SK-N-SH treated with all-trans-retinoic acid at 6 μM for 48 hours (cell line): ENCODE data around the gene CLDN20.

ENCODE experiments used
- ATAC-seq: fragments of 200-7000 bp; cut with Tn5 transposase; 3 replicates; pipeline ENCODE4 v1.9.1; 2020; ENCODE audit warnings: mild to moderate bottlenecking, moderate library complexity
- ARNTL ChIP-seq: fragments of 450-650 bp; formaldehyde crosslinking; IDR thresholded peaks from 2 replicates; pipeline ENCODE4 v1.5.0; 2020; ENCODE audit warnings: low read depth, mild to moderate bottlenecking, moderate library complexity, borderline replicate concordance
- BACH2 ChIP-seq: fragments of 250-450 bp; sonication (Bioruptor Pico); IDR thresholded peaks from 2 replicates; pipeline ENCODE4 v1.9.0; 2021; ENCODE audit warnings: mild to moderate bottlenecking, borderline replicate concordance
- CSDC2 ChIP-seq: fragments of 250-450 bp; sonication (Bioruptor Pico); IDR thresholded peaks from 2 replicates; pipeline ENCODE4 v1.5.0; 2020; ENCODE audit warnings: mild to moderate bottlenecking, moderate library complexity
- ESRRG ChIP-seq: fragments of 250-450 bp; sonication (Bioruptor Pico); IDR thresholded peaks from 2 replicates; pipeline ENCODE4 v1.6.1; 2021; ENCODE audit warnings: mild to moderate bottlenecking
- GLIS3 ChIP-seq: fragments of 250-450 bp; sonication (Bioruptor Pico); IDR thresholded peaks from 2 replicates; pipeline ENCODE4 v1.5.0; 2020; ENCODE audit warnings: mild to moderate bottlenecking, moderate library complexity
- OSR1 ChIP-seq: fragments of 250-450 bp; sonication (Bioruptor Pico); IDR thresholded peaks from 2 replicates; pipeline ENCODE4 v1.8.0; 2022; ENCODE audit warnings: moderate library complexity, mild to moderate bottlenecking, inconsistent platforms
- POU6F1 ChIP-seq: fragments of 250-450 bp; sonication (Bioruptor Pico); IDR thresholded peaks from 2 replicates; pipeline ENCODE4 v1.8.0; 2021; ENCODE audit warnings: low read depth, mild to moderate bottlenecking, moderate library complexity, borderline replicate concordance
- RARB ChIP-seq: fragments of 250-450 bp; sonication (Bioruptor Pico); IDR thresholded peaks from 2 replicates; pipeline ENCODE4 v1.8.0; 2021; ENCODE audit warnings: mild to moderate bottlenecking, moderate library complexity
- SNAI2 ChIP-seq: fragments of 250-450 bp; sonication (Bioruptor Pico); IDR thresholded peaks from 2 replicates; pipeline ENCODE4 v1.5.0; 2020; ENCODE audit warnings: mild to moderate bottlenecking, moderate library complexity
- TCF4 ChIP-seq: fragments of 250-450 bp; sonication (Bioruptor Pico); IDR thresholded peaks from 2 replicates; pipeline ENCODE4 v1.8.0; 2021; ENCODE audit warnings: mild to moderate bottlenecking, moderate library complexity, borderline replicate concordance
- TOX ChIP-seq: fragments of 250-450 bp; sonication (Bioruptor Pico); IDR thresholded peaks from 2 replicates; pipeline ENCODE4 v1.8.0; 2021; ENCODE audit warnings: mild to moderate bottlenecking, moderate library complexity, borderline replicate concordance
- TSHZ2 ChIP-seq: fragments of 250-450 bp; sonication (Bioruptor Pico); IDR thresholded peaks from 2 replicates; pipeline ENCODE4 v1.5.0; 2020; ENCODE audit warnings: mild to moderate bottlenecking, moderate library complexity
- ZC3H10 ChIP-seq: fragments of 250-450 bp; sonication (Bioruptor Pico); IDR thresholded peaks from 2 replicates; pipeline ENCODE4 v1.5.1; 2021; ENCODE audit warnings: mild to moderate bottlenecking, moderate library complexity
- ZFP3 ChIP-seq: fragments of 250-450 bp; sonication (Bioruptor Pico); IDR thresholded peaks from 2 replicates; pipeline ENCODE4 v1.5.0; 2020; ENCODE audit warnings: mild to moderate bottlenecking, moderate library complexity
- ZFP30 ChIP-seq: fragments of 450-650 bp; formaldehyde crosslinking; IDR thresholded peaks from 2 replicates; pipeline ENCODE4 v1.5.0; 2022; ENCODE audit warnings: mild to moderate bottlenecking, moderate library complexity
- ZNF565 ChIP-seq: fragments of 450-650 bp; formaldehyde crosslinking; conservative IDR thresholded peaks from 2 replicates; pipeline ENCODE4 v1.5.0; 2020; ENCODE audit warnings: low read depth, mild to moderate bottlenecking, moderate library complexity
- ZNF70 ChIP-seq: fragments of 450-650 bp; formaldehyde crosslinking; IDR thresholded peaks from 2 replicates; pipeline ENCODE4 v1.5.0; 2020; ENCODE audit warnings: mild to moderate bottlenecking, moderate library complexity
- ZNF8 ChIP-seq: fragments of 450-650 bp; formaldehyde crosslinking; IDR thresholded peaks from 2 replicates; pipeline ENCODE4 v1.5.0; 2020; ENCODE audit warnings: mild to moderate bottlenecking, moderate library complexity
- TF ChIP-seq, protein P1 (sequence below): fragments of 250-450 bp; sonication (Bioruptor Pico); IDR thresholded peaks from 2 replicates; pipeline ENCODE4 v1.5.1; 2020; ENCODE audit warnings: low read depth, mild to moderate bottlenecking, moderate library complexity
- TF ChIP-seq, protein P2 (sequence below): fragments of 250-450 bp; sonication (Bioruptor Pico); IDR thresholded peaks from 2 replicates; pipeline ENCODE4 v1.8.0; 2020; ENCODE audit warnings: mild to moderate bottlenecking, moderate library complexity, borderline replicate concordance
- TF ChIP-seq, protein P3 (sequence below): fragments of 250-450 bp; sonication (Bioruptor Pico); IDR thresholded peaks from 2 replicates; pipeline ENCODE4 v1.5.1; 2021; ENCODE audit warnings: mild to moderate bottlenecking, moderate library complexity

CLDN20 gene

DNA sequence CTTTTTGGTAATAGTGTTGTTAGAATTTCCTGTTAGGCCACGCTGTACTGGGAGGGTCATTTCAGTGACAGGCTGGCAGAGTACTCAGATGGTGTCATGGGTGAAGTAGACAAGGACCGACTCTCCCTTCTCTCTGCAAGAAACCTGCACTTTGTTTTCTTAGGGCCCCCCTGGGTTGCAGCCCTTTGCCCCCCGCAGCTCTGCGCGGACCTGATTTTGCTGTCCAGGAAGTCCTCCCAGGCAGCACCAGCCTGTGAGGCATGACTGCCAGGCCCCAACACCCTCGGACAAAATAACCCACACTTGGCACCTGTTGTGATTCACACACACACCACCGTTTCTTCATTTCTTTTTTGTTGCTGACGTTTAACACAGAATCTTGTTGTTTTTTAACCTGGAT, 21.8 kb upstream of the CLDN20 start:
- no peak for ATAC-seq
- TF ChIP-seq, protein P1, sequence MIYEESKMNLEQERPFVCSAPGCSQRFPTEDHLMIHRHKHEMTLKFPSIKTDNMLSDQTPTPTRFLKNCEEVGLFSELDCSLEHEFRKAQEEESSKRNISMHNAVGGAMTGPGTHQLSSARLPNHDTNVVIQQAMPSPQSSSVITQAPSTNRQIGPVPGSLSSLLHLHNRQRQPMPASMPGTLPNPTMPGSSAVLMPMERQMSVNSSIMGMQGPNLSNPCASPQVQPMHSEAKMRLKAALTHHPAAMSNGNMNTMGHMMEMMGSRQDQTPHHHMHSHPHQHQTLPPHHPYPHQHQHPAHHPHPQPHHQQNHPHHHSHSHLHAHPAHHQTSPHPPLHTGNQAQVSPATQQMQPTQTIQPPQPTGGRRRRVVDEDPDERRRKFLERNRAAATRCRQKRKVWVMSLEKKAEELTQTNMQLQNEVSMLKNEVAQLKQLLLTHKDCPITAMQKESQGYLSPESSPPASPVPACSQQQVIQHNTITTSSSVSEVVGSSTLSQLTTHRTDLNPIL (CRISPR knock-in tag) = no peak
- TF ChIP-seq GLIS3 (CRISPR knock-in tag) (no peak), OSR1 (no peak), ZNF70 (CRISPR knock-in tag) (no peak), ZNF565 (CRISPR knock-in tag) (no peak), POU6F1 (CRISPR knock-in tag) (no peak), ARNTL (no peak), BACH2 (CRISPR knock-in tag) (no peak), TOX (no peak), ZNF8 (CRISPR knock-in tag) (no peak)
- TF ChIP-seq, all 23 proteins: peak for 0

- TF ChIP-seq ESRRG (CRISPR knock-in tag) = no peak
- no peak for TF ChIP-seq SNAI2 (CRISPR knock-in tag)
- TF ChIP-seq ZFP30 (CRISPR knock-in tag) = no peak
- no peak for TF ChIP-seq GLIS3 (CRISPR knock-in tag)
- no peak for TF ChIP-seq ZFP3 (CRISPR knock-in tag)
- TF ChIP-seq ARNTL = no peak
- no peak for TF ChIP-seq ZNF8 (CRISPR knock-in tag)
- ATAC-seq = no peak
Measured at GRCh38 chr6:155244434-155244833, 19.4 kb upstream of the CLDN20 start.

DNA sequence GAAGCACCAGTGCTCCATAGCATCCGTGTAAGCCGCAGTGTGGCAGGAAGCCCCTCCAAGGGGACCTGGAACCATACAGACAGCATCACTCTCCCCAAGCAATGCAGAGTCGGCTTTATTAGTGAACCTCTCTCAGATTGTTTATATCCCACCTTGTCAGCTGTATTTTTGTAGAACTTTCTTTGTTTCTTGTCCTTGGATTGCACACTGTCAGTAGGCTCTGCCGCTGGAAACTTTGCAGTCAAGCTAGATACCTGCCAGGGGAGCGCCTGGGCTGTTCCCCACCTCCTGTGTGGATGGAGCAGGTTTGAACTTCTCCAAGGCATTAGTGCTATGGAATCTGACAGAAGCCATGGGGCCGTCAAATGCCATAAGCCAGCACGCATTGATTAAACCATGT, 18.6 kb upstream of the CLDN20 start:
- no peak for ATAC-seq
- TF ChIP-seq POU6F1 (CRISPR knock-in tag) (no peak), ZFP3 (CRISPR knock-in tag) (no peak), ZNF8 (CRISPR knock-in tag) (no peak), ZC3H10 (CRISPR knock-in tag) (no peak), CSDC2 (CRISPR knock-in tag) (no peak), RARB (CRISPR knock-in tag) (no peak)
- TF ChIP-seq, protein P1 (CRISPR knock-in tag) = no peak

DNA sequence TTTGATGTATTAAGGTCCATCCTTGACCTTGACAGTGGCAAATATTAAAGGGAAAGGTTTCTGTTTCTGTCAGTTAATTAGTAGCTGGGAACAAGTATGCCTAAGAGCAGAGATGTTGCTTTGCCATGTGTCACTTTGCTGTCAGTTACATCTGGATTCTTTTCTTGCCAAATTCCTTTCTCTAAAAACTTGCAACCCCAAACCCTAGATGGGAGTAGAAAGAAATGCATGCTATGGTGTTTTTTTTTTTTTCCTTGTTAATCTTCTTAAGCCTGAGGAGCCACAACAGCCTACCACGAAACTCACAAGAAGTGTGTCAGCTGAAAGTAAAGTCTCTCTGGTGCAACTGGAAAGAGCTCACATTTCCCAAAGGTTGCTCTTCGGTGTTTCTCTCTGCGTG, 18.0 kb upstream of the CLDN20 start:
- ATAC-seq = no peak
- TF ChIP-seq TSHZ2 (CRISPR knock-in tag) (no peak), TCF4 (CRISPR knock-in tag) (no peak), CSDC2 (CRISPR knock-in tag) (no peak), GLIS3 (CRISPR knock-in tag) (no peak), POU6F1 (CRISPR knock-in tag) (no peak), ARNTL (no peak), TOX (no peak), RARB (CRISPR knock-in tag) (no peak), BACH2 (CRISPR knock-in tag) (no peak)
- TF ChIP-seq, protein P2, sequence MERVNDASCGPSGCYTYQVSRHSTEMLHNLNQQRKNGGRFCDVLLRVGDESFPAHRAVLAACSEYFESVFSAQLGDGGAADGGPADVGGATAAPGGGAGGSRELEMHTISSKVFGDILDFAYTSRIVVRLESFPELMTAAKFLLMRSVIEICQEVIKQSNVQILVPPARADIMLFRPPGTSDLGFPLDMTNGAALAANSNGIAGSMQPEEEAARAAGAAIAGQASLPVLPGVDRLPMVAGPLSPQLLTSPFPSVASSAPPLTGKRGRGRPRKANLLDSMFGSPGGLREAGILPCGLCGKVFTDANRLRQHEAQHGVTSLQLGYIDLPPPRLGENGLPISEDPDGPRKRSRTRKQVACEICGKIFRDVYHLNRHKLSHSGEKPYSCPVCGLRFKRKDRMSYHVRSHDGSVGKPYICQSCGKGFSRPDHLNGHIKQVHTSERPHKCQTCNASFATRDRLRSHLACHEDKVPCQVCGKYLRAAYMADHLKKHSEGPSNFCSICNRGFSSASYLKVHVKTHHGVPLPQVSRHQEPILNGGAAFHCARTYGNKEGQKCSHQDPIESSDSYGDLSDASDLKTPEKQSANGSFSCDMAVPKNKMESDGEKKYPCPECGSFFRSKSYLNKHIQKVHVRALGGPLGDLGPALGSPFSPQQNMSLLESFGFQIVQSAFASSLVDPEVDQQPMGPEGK (CRISPR knock-in tag) = no peak
- TF ChIP-seq, protein P3, sequence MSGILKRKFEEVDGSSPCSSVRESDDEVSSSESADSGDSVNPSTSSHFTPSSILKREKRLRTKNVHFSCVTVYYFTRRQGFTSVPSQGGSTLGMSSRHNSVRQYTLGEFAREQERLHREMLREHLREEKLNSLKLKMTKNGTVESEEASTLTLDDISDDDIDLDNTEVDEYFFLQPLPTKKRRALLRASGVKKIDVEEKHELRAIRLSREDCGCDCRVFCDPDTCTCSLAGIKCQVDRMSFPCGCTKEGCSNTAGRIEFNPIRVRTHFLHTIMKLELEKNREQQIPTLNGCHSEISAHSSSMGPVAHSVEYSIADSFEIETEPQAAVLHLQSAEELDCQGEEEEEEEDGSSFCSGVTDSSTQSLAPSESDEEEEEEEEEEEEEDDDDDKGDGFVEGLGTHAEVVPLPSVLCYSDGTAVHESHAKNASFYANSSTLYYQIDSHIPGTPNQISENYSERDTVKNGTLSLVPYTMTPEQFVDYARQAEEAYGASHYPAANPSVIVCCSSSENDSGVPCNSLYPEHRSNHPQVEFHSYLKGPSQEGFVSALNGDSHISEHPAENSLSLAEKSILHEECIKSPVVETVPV (CRISPR knock-in tag) = no peak
